Measurements from ENCODE around the gene PLAAT2.

DNA sequence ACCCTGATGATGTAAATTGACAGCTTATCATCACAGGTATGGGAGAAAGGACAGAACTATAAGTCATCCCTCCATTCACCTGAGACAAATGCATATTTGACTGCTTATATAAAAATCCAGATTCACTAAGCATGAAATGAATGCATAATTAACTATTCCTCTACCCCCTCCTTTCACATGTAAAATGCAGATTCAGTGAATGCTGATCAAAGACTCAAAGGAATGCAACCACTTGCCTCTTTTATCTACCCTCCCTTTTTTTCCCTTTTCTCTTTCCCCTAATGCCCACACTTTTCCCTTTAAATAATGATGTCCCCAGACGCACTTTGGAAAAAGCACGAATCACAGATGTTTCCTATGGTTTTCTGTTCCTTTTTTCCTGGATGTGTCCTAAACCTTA, 31.1 kb downstream of the PLAAT2 start:
- TF ChIP-seq POLR2A (IDR thresholded peaks at IDR 0.05) (no peak), POLR2AphosphoS5 (IDR thresholded peaks at IDR 0.05) (no peak)
- TF ChIP-seq, protein P1, sequence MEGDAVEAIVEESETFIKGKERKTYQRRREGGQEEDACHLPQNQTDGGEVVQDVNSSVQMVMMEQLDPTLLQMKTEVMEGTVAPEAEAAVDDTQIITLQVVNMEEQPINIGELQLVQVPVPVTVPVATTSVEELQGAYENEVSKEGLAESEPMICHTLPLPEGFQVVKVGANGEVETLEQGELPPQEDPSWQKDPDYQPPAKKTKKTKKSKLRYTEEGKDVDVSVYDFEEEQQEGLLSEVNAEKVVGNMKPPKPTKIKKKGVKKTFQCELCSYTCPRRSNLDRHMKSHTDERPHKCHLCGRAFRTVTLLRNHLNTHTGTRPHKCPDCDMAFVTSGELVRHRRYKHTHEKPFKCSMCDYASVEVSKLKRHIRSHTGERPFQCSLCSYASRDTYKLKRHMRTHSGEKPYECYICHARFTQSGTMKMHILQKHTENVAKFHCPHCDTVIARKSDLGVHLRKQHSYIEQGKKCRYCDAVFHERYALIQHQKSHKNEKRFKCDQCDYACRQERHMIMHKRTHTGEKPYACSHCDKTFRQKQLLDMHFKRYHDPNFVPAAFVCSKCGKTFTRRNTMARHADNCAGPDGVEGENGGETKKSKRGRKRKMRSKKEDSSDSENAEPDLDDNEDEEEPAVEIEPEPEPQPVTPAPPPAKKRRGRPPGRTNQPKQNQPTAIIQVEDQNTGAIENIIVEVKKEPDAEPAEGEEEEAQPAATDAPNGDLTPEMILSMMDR (IDR thresholded peaks at IDR 0.05): no peak

All from breast epithelium (tissue), 3 donors.